K562 (cell line): ENCODE measurements around the gene HBP1. TPM values are rescaled to one million over a fixed set of nuclear protein-coding genes. Genes with fewer than 3 reads are reported as not detected.

Source experiments
- ATAC-seq: fragments of 200-7000 bp; cut with Tn5 transposase; 3 replicates; pipeline ENCODE4 v1.9.1; 2020; ENCODE audit warnings: moderate library complexity
- BruUV-seq: library from RNA; stranded (reverse); fragments of 400-500 nt; replicated peaks from 2 replicates; lab custom pipeline; 2021; lab: Mats Ljungman, UMichigan
- CTCF ChIA-PET: fragments of 300-600 bp; formaldehyde crosslinking; extraction: SDS; loops from one replicate; lab custom pipeline; 2021; ENCODE audit warnings: low intra/inter-chr PET ratio; lab: Yijun Ruan, JAX
- POLR2A ChIA-PET: fragments of 300-600, 350-650 bp; sonication (Branson Sonifier 250); formaldehyde crosslinking; extraction: SDS; loops from one replicate; lab custom pipeline; 2021; ENCODE audit warnings: antibody characterized with exemption, inconsistent platforms; lab: Yijun Ruan, JAX
- DNase-seq, 4 experiments: peaks; one replicate each; pipeline versions ENCODE4 v3.0.0 to v3.0.0-alpha.2; 2011 to 2018; ENCODE audit warnings: low spot score in 3 of 4, mixed read lengths in 3 of 4; ENCODE audit errors: extremely low read depth in 1 of 4
- FAIRE-seq: peaks from 2 replicates; lab custom pipeline; 2011; peaks lifted over from hg19 to GRCh38; lab: Jason Lieb, UNC
- H2AFZ ChIP-seq: 2 replicates; pipeline ENCODE4 v1.6.0; 2011; ENCODE audit warnings: low read depth, low read length, control low read depth, inconsistent platforms
- H3K27ac ChIP-seq: fragments of 200-600 bp; 3 replicates; pipeline ENCODE4 v1.8.0; 2011; ENCODE audit warnings: low read depth, mild to moderate bottlenecking, control low read depth, inconsistent platforms, low read length, moderate library complexity, mixed read lengths; ENCODE audit errors: extremely low read depth
- H3K27me3 ChIP-seq, 2 experiments: fragments of 300-600 bp in 1 of 2; 2 replicates in 1 of 2; 3 replicates in 1 of 2; pipeline versions ENCODE4 v1.6.0 to v1.8.0; 2011; ENCODE audit warnings: inconsistent platforms in 2 of 2, low read length in 2 of 2, mild to moderate bottlenecking in 1 of 2, mixed read lengths in 1 of 2, moderate library complexity in 1 of 2; ENCODE audit not compliant: control insufficient read depth in 2 of 2, insufficient read depth in 2 of 2
- H3K36me3 ChIP-seq: fragments of 300-600 bp; 3 replicates; pipeline ENCODE4 v1.8.0; 2011; ENCODE audit warnings: mild to moderate bottlenecking, low read length, inconsistent platforms; ENCODE audit not compliant: control insufficient read depth, insufficient read depth
- H3K4me1 ChIP-seq, 2 experiments: fragments of 200-600 bp in 1 of 2; replicated peaks in 1 of 2; 2 replicates in 1 of 2; 3 replicates in 1 of 2; pipeline versions ENCODE4 v1.5.1 to v1.8.0; 2011; ENCODE audit warnings: inconsistent platforms in 2 of 2, low read length in 2 of 2, mild to moderate bottlenecking in 1 of 2, mixed read lengths in 1 of 2, moderate library complexity in 1 of 2; ENCODE audit not compliant: control insufficient read depth in 2 of 2, insufficient read depth in 2 of 2
- H3K4me2 ChIP-seq: 2 replicates; pipeline ENCODE4 v1.6.1; 2011; ENCODE audit warnings: low read length, control low read depth, inconsistent platforms, mixed read lengths; ENCODE audit not compliant: insufficient read depth
- H3K4me3 ChIP-seq: fragments of 200-600 bp; sonication (generic), shearing (Covaris generic); 2 replicates; pipeline ENCODE4 v1.5.1; 2016; ENCODE audit warnings: control low read depth, inconsistent platforms
- H3K79me2 ChIP-seq: fragments of 200-600 bp; 3 replicates; pipeline ENCODE4 v1.8.0; 2011; ENCODE audit warnings: low read length, inconsistent platforms; ENCODE audit not compliant: control insufficient read depth, insufficient read depth
- H3K9ac ChIP-seq, 2 experiments: 2 replicates each; pipeline versions ENCODE4 v1.6.0 to v1.6.1; 2011; ENCODE audit warnings: low read depth in 2 of 2, low read length in 2 of 2, control low read depth in 1 of 2, inconsistent platforms in 1 of 2, mild to moderate bottlenecking in 1 of 2, mixed read lengths in 1 of 2; ENCODE audit not compliant: insufficient read depth in 1 of 2
- H3K9me1 ChIP-seq: one replicate; pipeline ENCODE4 v1.6.0; 2011; ENCODE audit warnings: inconsistent platforms, mild to moderate bottlenecking, low read length, moderate library complexity; ENCODE audit not compliant: control insufficient read depth, insufficient read depth
- H3K9me3 ChIP-seq: replicated peaks from 2 replicates; pipeline ENCODE4 v1.5.1; 2011; ENCODE audit warnings: low read depth, low read length, inconsistent platforms; ENCODE audit not compliant: control insufficient read depth, insufficient read depth
- H4K20me1 ChIP-seq: replicated peaks from 2 replicates; pipeline ENCODE4 v1.6.1; 2011; ENCODE audit warnings: low read length, inconsistent platforms, mixed read lengths; ENCODE audit not compliant: control insufficient read depth, insufficient read depth
- CBFA2T2 ChIP-seq: fragments of 450-650 bp; conservative IDR thresholded peaks from 2 replicates; pipeline ENCODE4 v1.6.1; 2017; ENCODE audit warnings: mild to moderate bottlenecking
- MED1 ChIP-seq: sonication (generic); formaldehyde crosslinking; IDR thresholded peaks from 2 replicates; pipeline ENCODE4 v1.8.1; 2023; ENCODE audit warnings: missing genetic modification reagents, borderline replicate concordance
- MTF1 ChIP-seq: fragments of 250-450 bp; sonication (Bioruptor Pico); IDR thresholded peaks from 2 replicates; pipeline ENCODE4 v1.9.0; 2021; ENCODE audit warnings: moderate library complexity, mild to moderate bottlenecking, inconsistent platforms, borderline replicate concordance
- POLR2B ChIP-seq: fragments of 450-650 bp; IDR thresholded peaks from 2 replicates; pipeline ENCODE4 v1.6.1; 2018; ENCODE audit warnings: low read depth; ENCODE audit not compliant: partially characterized antibody
- TFAM ChIP-seq: fragments of 250-450 bp; sonication (Bioruptor Pico); conservative IDR thresholded peaks from 2 replicates; pipeline ENCODE4 v1.5.0; 2021; ENCODE audit warnings: mild to moderate bottlenecking, moderate library complexity
- THRB ChIP-seq: fragments of 450-650 bp; formaldehyde crosslinking; conservative IDR thresholded peaks from 2 replicates; pipeline ENCODE4 v1.4.0; 2022; ENCODE audit warnings: mild to moderate bottlenecking, missing genetic modification characterization
- ZNF23 ChIP-seq: fragments of 250-450 bp; sonication (Bioruptor Pico); IDR thresholded peaks from 2 replicates; pipeline ENCODE4 v1.4.0; 2020; ENCODE audit warnings: mild to moderate bottlenecking
- ZNF274 ChIP-seq: IDR thresholded peaks from 2 replicates; pipeline ENCODE4 v1.6.1; 2011; ENCODE audit warnings: low read depth, mild to moderate bottlenecking, low read length, moderate library complexity, borderline replicate concordance
- ZSCAN29 ChIP-seq: fragments of 450-650 bp; IDR thresholded peaks from 2 replicates; pipeline ENCODE4 v1.6.1; 2017
- WGBS: fragments of 100-300 bp; shearing (Covaris generic); methylation state at CpG from one replicate; pipeline ENCODE4 v1.1.6; 2016; ENCODE audit warnings: low coverage, mixed read lengths; ENCODE audit not compliant: insufficient coverage; ENCODE audit errors: missing lambda C conversion rate; 5-methylcytosine and 5-hydroxymethylcytosine counted together
- in situ Hi-C: fragments of 300-500 bp; cut with MboI; formaldehyde crosslinking; loops from 4 replicates; pipeline ENCODE4 v1.15.0; 2018; ENCODE audit warnings: inconsistent platforms, mixed read lengths
- intact Hi-C: fragments of 100-400 bp; cut with micrococcal nuclease; formaldehyde crosslinking; loops from 2 replicates; pipeline ENCODE4 v1.14.2; 2022
- polyA plus RNA-seq, 8 experiments: library from polyadenylated mRNA; depleted of rRNA in 4 of 8; stranded (reverse) in 5 of 8; unstranded in 3 of 8; fragments of >200 nt; fragmentation: Nextera tagmentation in 2 of 8; fragmentation: Illumina TruSeq in 1 of 8; extraction: Ambion mirVana in 2 of 8; extraction: Trizol in 1 of 8; gene quantifications; 2 replicates each; pipeline versions ENCODE4 v1.2.1 to v1.2.3, GENCODE V29; 2011 to 2014; ENCODE audit warnings: inconsistent platforms in 1 of 8, missing spikeins in 1 of 8
- total RNA-seq, 7 experiments: library from RNA; depleted of rRNA in 6 of 7; stranded (reverse); fragments of >200 nt in 6 of 7; fragmentation: Illumina TruSeq in 2 of 7; extraction: Trizol in 2 of 7; gene quantifications; 2 replicates each; pipeline versions ENCODE4 v1.2.1 to v1.2.3, GENCODE V29; 2011 to 2021; ENCODE audit warnings: low replicate concordance in 1 of 7
- TF ChIP-seq, protein P1 (sequence below): fragments of 450-650 bp; IDR thresholded peaks from 2 replicates; pipeline ENCODE4 v1.6.1; 2016; ENCODE audit warnings: mild to moderate bottlenecking
- TF ChIP-seq, protein P2 (sequence below): fragments of 250-450 bp; sonication (Bioruptor Pico); IDR thresholded peaks from 2 replicates; pipeline ENCODE4 v1.5.0; 2021
- TF ChIP-seq, protein P3 (sequence below), 2 experiments: IDR thresholded peaks in 1 of 2; conservative IDR thresholded peaks in 1 of 2; 2 replicates each; pipeline ENCODE4 v1.6.1; 2016; ENCODE audit warnings: low read depth in 2 of 2, mild to moderate bottlenecking in 1 of 2, missing compliant biosample characterization in 1 of 2, missing genetic modification characterization in 1 of 2, moderate library complexity in 1 of 2

HBP1 gene
- total and polyA plus RNA-seq, 9 of the 15 experiments (the other 6 are each of a cell fraction or from before 2014, with no cell fraction given) = 18.7 to 59.9 (median 27.0) TPM

DNA sequence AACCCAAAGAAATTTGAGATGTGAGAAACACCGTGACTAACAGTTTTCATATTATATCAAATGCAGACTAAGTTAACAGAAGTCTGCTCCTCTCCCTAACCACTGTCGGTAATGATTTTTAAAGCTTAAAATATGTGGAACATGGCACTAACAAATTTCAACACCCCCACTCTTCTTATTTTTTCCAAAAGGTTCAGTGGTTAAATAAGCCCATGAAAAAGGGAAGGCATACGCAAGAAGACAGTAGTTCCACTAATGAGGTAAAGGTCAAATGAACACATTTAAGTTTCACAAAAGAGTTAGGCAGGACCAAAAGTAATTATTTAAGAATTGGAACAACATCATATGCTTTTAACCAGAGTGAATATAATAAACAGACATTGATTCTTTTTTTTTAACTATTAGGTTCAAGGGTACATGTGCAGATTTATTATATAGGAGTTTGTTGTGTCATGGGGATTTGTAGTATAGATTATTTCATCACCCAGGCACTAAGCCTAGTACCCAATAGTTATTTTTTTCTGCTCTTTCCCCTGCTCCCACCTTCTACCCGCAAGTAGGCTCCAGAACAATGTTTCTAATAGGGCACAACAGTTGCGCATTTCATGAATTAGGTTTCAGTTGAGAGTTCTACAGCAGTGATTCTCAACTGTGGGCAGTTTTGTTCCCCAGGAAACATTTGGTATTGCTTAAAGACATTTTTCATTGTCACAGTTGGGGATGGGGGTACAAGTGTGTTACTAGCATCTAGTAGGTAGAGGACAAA is 79.9 kb downstream of the HBP1 start (continued):
- TF ChIP-seq, protein P1, sequence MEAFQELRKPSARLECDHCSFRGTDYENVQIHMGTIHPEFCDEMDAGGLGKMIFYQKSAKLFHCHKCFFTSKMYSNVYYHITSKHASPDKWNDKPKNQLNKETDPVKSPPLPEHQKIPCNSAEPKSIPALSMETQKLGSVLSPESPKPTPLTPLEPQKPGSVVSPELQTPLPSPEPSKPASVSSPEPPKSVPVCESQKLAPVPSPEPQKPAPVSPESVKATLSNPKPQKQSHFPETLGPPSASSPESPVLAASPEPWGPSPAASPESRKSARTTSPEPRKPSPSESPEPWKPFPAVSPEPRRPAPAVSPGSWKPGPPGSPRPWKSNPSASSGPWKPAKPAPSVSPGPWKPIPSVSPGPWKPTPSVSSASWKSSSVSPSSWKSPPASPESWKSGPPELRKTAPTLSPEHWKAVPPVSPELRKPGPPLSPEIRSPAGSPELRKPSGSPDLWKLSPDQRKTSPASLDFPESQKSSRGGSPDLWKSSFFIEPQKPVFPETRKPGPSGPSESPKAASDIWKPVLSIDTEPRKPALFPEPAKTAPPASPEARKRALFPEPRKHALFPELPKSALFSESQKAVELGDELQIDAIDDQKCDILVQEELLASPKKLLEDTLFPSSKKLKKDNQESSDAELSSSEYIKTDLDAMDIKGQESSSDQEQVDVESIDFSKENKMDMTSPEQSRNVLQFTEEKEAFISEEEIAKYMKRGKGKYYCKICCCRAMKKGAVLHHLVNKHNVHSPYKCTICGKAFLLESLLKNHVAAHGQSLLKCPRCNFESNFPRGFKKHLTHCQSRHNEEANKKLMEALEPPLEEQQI = no peak
- no peak for TF ChIP-seq ZNF274

DNA sequence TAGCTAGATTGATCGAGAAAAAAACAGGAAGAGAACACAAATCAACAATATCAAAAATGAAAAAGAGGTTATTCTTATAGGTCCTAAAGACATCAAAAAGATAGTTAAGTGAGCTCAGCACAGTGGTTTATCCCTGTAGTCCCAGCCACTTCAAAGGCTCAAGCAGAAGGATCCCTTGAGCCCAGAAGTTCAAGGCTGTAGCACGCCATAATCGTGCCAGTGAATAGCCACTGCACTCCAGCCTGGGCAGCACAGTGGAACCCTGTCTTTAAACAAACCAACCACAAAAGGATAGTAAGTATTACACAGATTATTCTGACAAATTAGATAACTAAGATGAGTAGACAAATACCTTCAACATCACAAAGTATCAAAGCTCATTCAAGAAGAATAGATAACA is 83.2 kb downstream of the HBP1 start:
- H4K20me1 ChIP-seq = no peaks in the 10 kb centered on the region
- ChIA-PET POLR2A (no interaction called here), CTCF (no interaction called here)
- H3K9ac ChIP-seq = no peak overlapping the region
- BruUV-seq = no TSS peak
- no peak for ATAC-seq
- H2AFZ ChIP-seq = no peak overlapping the region
- no peak overlapping the region for H3K4me3 ChIP-seq
- 91% methylated on average over 3 of the region's 3 CpGs for WGBS
- intact Hi-C loops = no loop called here
- no peak overlapping the region for H3K4me2 ChIP-seq
- peaks cover 6% of the 10 kb centered on the region; the same call in 1 of the 3 replicates for H3K36me3 ChIP-seq
- no peak overlapping the region for H3K27ac ChIP-seq
- in situ Hi-C loops = no loop called here
- DNase-seq = no peak
- no peaks in the 10 kb centered on the region for H3K27me3 ChIP-seq
- H3K9me3 ChIP-seq = no peaks in the 10 kb centered on the region
- FAIRE-seq = peak; percentile 54
- H3K79me2 ChIP-seq = no peaks in the 10 kb centered on the region
- no peaks in the 10 kb centered on the region for H3K9me1 ChIP-seq
- no peaks in the 10 kb centered on the region for H3K4me1 ChIP-seq
- TF ChIP-seq, protein P2, sequence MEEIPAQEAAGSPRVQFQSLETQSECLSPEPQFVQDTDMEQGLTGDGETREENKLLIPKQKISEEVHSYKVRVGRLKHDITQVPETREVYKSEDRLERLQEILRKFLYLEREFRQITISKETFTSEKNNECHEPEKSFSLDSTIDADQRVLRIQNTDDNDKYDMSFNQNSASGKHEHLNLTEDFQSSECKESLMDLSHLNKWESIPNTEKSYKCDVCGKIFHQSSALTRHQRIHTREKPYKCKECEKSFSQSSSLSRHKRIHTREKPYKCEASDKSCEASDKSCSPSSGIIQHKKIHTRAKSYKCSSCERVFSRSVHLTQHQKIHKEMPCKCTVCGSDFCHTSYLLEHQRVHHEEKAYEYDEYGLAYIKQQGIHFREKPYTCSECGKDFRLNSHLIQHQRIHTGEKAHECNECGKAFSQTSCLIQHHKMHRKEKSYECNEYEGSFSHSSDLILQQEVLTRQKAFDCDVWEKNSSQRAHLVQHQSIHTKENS = no peak
- TF ChIP-seq, protein P3, sequence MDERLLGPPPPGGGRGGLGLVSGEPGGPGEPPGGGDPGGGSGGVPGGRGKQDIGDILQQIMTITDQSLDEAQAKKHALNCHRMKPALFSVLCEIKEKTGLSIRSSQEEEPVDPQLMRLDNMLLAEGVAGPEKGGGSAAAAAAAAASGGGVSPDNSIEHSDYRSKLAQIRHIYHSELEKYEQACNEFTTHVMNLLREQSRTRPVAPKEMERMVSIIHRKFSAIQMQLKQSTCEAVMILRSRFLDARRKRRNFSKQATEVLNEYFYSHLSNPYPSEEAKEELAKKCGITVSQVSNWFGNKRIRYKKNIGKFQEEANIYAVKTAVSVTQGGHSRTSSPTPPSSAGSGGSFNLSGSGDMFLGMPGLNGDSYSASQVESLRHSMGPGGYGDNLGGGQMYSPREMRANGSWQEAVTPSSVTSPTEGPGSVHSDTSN (CRISPR knock-in tag; IDR thresholded peaks at IDR 0.05; ENCODE audit: low read depth) = no peak
- TF ChIP-seq, protein P3 (tag; conservative IDR thresholded peaks at IDR 0.05; ENCODE audit: low read depth) = no peak
- TF ChIP-seq TFAM (no peak), MED1 (no peak), ZSCAN29 (no peak), POLR2B (no peak), MTF1 (no peak), THRB (CRISPR knock-in tag) (no peak), ZNF23 (no peak), CBFA2T2 (no peak)
